ENCODE data around the gene CLTB. TPM values are rescaled to one million over a fixed set of nuclear protein-coding genes. Genes with fewer than 3 reads are reported as not detected.

CLTB gene
- polyA plus RNA-seq (2012; ENCODE audit: missing spikeins): 29.6 TPM

DNA sequence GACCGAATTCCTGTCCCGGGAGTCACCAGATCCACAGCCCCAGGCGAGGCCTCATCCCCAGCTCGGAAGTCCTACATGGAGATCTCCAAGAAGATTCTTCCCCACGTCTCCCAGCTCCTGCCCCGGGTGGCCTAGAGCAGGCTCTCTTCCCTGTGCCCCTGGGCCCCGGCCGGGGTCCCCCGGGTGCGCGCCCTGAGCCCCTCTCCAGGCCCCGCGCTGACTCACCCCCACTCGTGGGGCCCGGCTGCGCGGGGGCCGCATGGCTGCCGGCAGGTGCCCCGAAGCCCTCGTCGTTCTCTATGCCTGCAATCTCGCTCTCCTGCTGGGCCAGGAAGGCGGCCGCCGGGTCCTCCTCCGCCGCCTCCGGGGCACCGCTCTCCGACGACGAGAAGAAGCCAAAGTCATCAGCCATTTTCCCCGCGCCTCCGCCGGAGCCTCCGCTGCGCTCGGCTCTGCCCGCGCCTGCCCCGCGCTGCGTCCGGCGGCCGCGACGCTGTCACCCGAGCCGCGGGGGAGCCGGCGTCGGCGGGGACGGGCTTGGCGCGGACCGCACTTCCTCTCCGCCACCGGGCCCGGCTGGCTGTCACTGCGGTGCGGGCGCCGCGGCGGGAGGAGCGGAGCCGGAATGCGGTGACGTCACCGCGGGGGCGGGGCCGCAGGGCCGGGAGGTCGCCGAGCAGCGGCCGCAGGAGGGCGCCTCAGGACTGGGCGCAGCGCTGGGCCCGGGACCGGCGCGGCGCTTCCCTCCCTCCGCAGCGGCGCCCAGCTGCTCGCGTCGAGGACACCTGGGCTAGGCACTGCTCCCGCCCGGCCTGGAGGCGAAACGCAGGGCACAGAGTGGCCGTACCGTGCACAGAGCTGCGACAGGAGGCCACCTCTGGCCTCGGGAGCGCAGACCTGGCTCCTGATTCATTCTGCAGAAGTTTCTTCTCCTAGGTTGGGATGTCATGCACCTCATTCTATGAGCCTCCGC lies at the start of gene CLTB:
Gene CLTB, minus strand, starts transcription at position 588 of the 973 bp plus-strand sequence. Its CDS starts 176 bp downstream, at position 412.
- DNase-seq (ENCODE audit: insufficient read length) (peak; percentile 90), FAIRE-seq (peak; percentile 93)
- TF ChIP-seq POLR2A (IDR thresholded peaks at IDR 0.05; ENCODE audit: low read depth, low read length): peak; percentile 64; the same call in 1 of the 2 replicates
- TF ChIP-seq TAF1 (IDR thresholded peaks at IDR 0.05; ENCODE audit: borderline replicate concordance, low read depth, low read length): no peak

GRCh38 chr5:176463113-176463764 lies 46.9 kb upstream of the CLTB start:
- TF ChIP-seq TAF1 (IDR thresholded peaks at IDR 0.05; ENCODE audit: borderline replicate concordance, low read depth, low read length): no peak
- TF ChIP-seq POLR2A (IDR thresholded peaks at IDR 0.05; ENCODE audit: low read depth, low read length): no peak
- TF ChIP-seq POLR2AphosphoS5 (IDR thresholded peaks at IDR 0.05; ENCODE audit: low read depth, low read length): no peak
- FAIRE-seq (no peak), DNase-seq (ENCODE audit: insufficient read length) (no peak)

DNA sequence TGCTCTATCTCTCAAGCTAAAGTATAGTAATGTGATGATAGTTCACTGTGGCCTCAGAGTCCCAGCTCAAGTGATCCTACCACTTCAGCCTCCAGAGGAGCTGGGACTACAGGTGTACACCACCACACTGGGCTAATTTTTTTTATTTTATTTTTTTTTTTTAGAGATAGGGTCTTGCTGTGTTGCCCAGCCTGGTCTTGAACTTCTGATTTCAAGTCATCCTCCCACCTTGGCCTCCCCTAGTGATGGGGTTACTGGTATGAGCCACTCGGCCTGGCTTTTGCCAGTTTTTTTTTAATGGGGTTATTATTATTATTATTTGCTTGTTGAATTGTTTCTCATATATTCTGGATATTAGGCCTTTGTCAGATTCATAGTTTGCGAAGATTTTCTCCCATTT lies 45.0 kb upstream of the CLTB start:
- DNase-seq (ENCODE audit: insufficient read length) (no peak), FAIRE-seq (no peak)
- TF ChIP-seq POLR2A (IDR thresholded peaks at IDR 0.05; ENCODE audit: low read depth, low read length): no peak
- no peak for TF ChIP-seq TAF1 (IDR thresholded peaks at IDR 0.05; ENCODE audit: borderline replicate concordance, low read depth, low read length)
- no peak for TF ChIP-seq POLR2AphosphoS5 (IDR thresholded peaks at IDR 0.05; ENCODE audit: low read depth, low read length)

GRCh38 chr5:176458904-176459561 lies 42.7 kb upstream of the CLTB start:
- DNase-seq (ENCODE audit: insufficient read length) (no peak), FAIRE-seq (no peak)

DNA sequence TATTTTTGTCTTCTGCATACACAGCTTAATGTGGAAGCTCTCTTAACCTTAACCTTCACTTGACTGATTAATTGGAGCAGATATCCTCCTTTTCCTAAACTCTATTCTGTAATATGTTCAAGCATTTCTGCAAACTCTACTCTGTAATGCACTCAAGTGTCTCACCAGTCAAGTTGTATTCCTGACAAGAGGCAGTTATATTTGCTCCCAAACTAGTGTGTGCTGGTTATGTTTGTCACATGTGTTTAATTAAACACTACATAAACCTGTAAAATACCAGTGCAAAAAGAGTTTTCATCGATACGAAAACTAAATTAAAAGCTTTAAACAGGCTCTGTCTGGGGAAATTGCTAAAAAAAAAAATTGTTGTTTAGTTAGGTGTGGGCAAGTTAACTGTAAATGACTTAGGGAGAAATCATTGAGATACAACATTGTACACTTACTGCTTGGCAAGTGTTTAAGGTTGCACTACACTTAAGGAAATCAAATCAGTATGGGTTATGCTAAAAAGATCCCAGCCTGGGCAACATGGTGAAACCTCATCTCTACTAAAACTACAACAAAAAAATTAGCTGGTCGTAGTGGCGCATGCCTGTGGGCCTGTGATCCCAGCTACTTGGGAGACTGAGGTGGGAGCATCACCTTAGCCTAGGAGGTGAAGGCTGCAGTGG lies 38.5 kb upstream of the CLTB start:
- TF ChIP-seq POLR2AphosphoS5 (IDR thresholded peaks at IDR 0.05; ENCODE audit: low read depth, low read length) (no peak), POLR2A (IDR thresholded peaks at IDR 0.05; ENCODE audit: low read depth, low read length) (no peak)
- DNase-seq (ENCODE audit: insufficient read length): no peak
- no peak for FAIRE-seq

More at GRCh38 chr5:176458904-176459561, 42.7 kb upstream of the CLTB start:
- TF ChIP-seq POLR2AphosphoS5 (IDR thresholded peaks at IDR 0.05; ENCODE audit: low read depth, low read length) (no peak), TAF1 (IDR thresholded peaks at IDR 0.05; ENCODE audit: borderline replicate concordance, low read depth, low read length) (no peak), POLR2A (IDR thresholded peaks at IDR 0.05; ENCODE audit: low read depth, low read length) (no peak)

DNA sequence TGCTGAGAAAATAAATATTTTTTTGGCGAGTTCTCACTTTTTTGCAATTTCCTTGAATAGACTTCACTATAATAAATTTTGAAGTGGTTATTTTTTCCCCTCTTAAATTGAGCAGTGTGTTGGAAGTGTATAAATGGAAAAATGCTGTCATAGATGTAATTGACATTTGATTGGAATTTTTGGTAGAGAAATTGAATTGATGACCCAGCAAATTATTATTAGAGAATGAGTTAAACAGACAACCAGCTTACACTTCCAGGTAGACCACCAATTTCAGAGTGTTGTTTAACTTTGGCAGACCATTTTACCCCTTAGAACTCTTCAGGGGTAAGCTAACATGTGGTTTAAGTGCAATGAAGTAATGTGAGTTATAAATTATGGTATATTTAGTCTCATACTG lies 33.7 kb upstream of the CLTB start:
- TF ChIP-seq POLR2AphosphoS5 (IDR thresholded peaks at IDR 0.05; ENCODE audit: low read depth, low read length) (no peak), POLR2A (IDR thresholded peaks at IDR 0.05; ENCODE audit: low read depth, low read length) (no peak), TAF1 (IDR thresholded peaks at IDR 0.05; ENCODE audit: borderline replicate concordance, low read depth, low read length) (no peak)
- FAIRE-seq: no peak

GRCh38 chr5:176447978-176448608 lies 31.8 kb upstream of the CLTB start, which contains the start of gene FAF2:
Gene FAF2 (plus strand): TSS chr5:176448385. CDS start chr5:176448408, 23 bp downstream.
- peak; percentile 93 for TF ChIP-seq POLR2A (IDR thresholded peaks at IDR 0.05; ENCODE audit: low read depth, low read length)
- TF ChIP-seq TAF1 (IDR thresholded peaks at IDR 0.05; ENCODE audit: borderline replicate concordance, low read depth, low read length): peak; percentile 95
- peak; percentile 89 for TF ChIP-seq POLR2AphosphoS5 (IDR thresholded peaks at IDR 0.05; ENCODE audit: low read depth, low read length)
- FAIRE-seq: peak; percentile 96

More for the DNA sequence above, 33.7 kb upstream of the CLTB start:
- DNase-seq (ENCODE audit: insufficient read length): no peak

GRCh38 chr5:176447591-176447977 lies 31.2 kb upstream of the CLTB start:
- TF ChIP-seq POLR2AphosphoS5 (IDR thresholded peaks at IDR 0.05; ENCODE audit: low read depth, low read length) (no peak), POLR2A (IDR thresholded peaks at IDR 0.05; ENCODE audit: low read depth, low read length) (no peak), TAF1 (IDR thresholded peaks at IDR 0.05; ENCODE audit: borderline replicate concordance, low read depth, low read length) (no peak)
- no peak for DNase-seq (ENCODE audit: insufficient read length)
- no peak for FAIRE-seq

More at GRCh38 chr5:176447978-176448608, 31.8 kb upstream of the CLTB start, which contains the start of gene FAF2:
- peak; percentile 96 for DNase-seq (ENCODE audit: insufficient read length)

GRCh38 chr5:176446884-176447590 lies 30.7 kb upstream of the CLTB start:
- FAIRE-seq (no peak), DNase-seq (ENCODE audit: insufficient read length) (peak; percentile 8)
- no peak for TF ChIP-seq POLR2A (IDR thresholded peaks at IDR 0.05; ENCODE audit: low read depth, low read length)
- TF ChIP-seq POLR2AphosphoS5 (IDR thresholded peaks at IDR 0.05; ENCODE audit: low read depth, low read length): no peak
- no peak for TF ChIP-seq TAF1 (IDR thresholded peaks at IDR 0.05; ENCODE audit: borderline replicate concordance, low read depth, low read length)

Data from GM12892 (cell line).